Activated CD4-positive, CD25-positive, alpha-beta regulatory T cell treated with anti-CD3 and anti-CD28 coated beads, Interleukin-2, amount 50 U/mL, for 72 hours (primary cell): ENCODE results near the gene NPTXR.
"Not testable (repeated sequence)": the region's sequence is repeated elsewhere in the genome, so short reads cannot be mapped to it uniquely, and the experiment has no call there.

Experiments
- DNase-seq: peaks from one replicate; pipeline ENCODE4 v3.0.0; 2021

The NPTXR gene

GRCh38 chr22:38830026-38830844 lies 13.6 kb downstream of the NPTXR start:
- DNase-seq = no peak

- no peak for DNase-seq
Observed at GRCh38 chr22:38829485-38829884, 14.3 kb downstream of the NPTXR start.

GRCh38 chr22:38828616-38829205 lies 15.1 kb downstream of the NPTXR start:
- DNase-seq = no peak

GRCh38 chr22:38828191-38828590 lies 15.6 kb downstream of the NPTXR start:
- no peak for DNase-seq

- DNase-seq = no peak
Observed at GRCh38 chr22:38827510-38827909, 16.3 kb downstream of the NPTXR start.

GRCh38 chr22:38826801-38827200 lies 17.0 kb downstream of the NPTXR start:
- DNase-seq = no peak

- DNase-seq = no peak
Observed at GRCh38 chr22:38826386-38826785, 17.4 kb downstream of the NPTXR start.

- peak; percentile 39 for DNase-seq
Observed at GRCh38 chr22:38824585-38824984, 19.2 kb downstream of the NPTXR start.

GRCh38 chr22:38823637-38824036 lies 20.2 kb downstream of the NPTXR start:
- DNase-seq = no peak

GRCh38 chr22:38823076-38823475 lies 20.8 kb downstream of the NPTXR start:
- DNase-seq = no peak

GRCh38 chr22:38820020-38820419 lies 23.8 kb downstream of the NPTXR start:
- no peak for DNase-seq

GRCh38 chr22:38819387-38819940 lies 24.4 kb downstream of the NPTXR start:
- no peak for DNase-seq

GRCh38 chr22:38817196-38817595 lies 26.6 kb downstream of the NPTXR start:
- no peak for DNase-seq

GRCh38 chr22:38815842-38816241 lies 28.0 kb downstream of the NPTXR start:
- no peak for DNase-seq

GRCh38 chr22:38811241-38811640 lies 32.6 kb downstream of the NPTXR start:
- DNase-seq = no peak

GRCh38 chr22:38805041-38805593 lies 38.7 kb downstream of the NPTXR start:
- not testable (repeated sequence) for DNase-seq

GRCh38 chr22:38802671-38803121 lies 41.1 kb downstream of the NPTXR start:
- no peak for DNase-seq

- no peak for DNase-seq
Observed at GRCh38 chr22:38799265-38800002, 44.4 kb downstream of the NPTXR start.

- DNase-seq = no peak
Observed at GRCh38 chr22:38798496-38798895, 45.3 kb downstream of the NPTXR start.

GRCh38 chr22:38796262-38796957 lies 47.4 kb downstream of the NPTXR start:
- DNase-seq = no peak

- DNase-seq = no peak
Observed at GRCh38 chr22:38795569-38795968, 48.3 kb downstream of the NPTXR start.

GRCh38 chr22:38793721-38794466 lies 49.9 kb downstream of the NPTXR start, which contains the start of gene DNAL4:
DNAL4 (minus strand) TSS chr22:38794143; CDS start chr22:38782731, 11,412 bp downstream.
- DNase-seq = peak; percentile 85
